Neural progenitor cell (in vitro differentiated cells): Measurements from ENCODE around the gene ZNF8.

ENCODE experiments used
- EZH2 ChIP-seq: fragments of 200-600 bp; sonication (generic); IDR thresholded peaks from 2 replicates; pipeline ENCODE4 v1.6.1; 2017; ENCODE audit warnings: antibody characterized with exemption, mild to moderate bottlenecking, moderate library complexity
- EZH2phosphoT487 ChIP-seq: fragments of 200-600 bp; sonication (generic); IDR thresholded peaks from 2 replicates; pipeline ENCODE4 v1.6.1; 2017; ENCODE audit warnings: antibody characterized with exemption
- TF ChIP-seq, protein P1 (sequence below): fragments of 200-600 bp; sonication (generic); IDR thresholded peaks from 2 replicates; pipeline ENCODE4 v1.5.1; 2017; ENCODE audit warnings: antibody characterized with exemption, mild to moderate bottlenecking

DNA sequence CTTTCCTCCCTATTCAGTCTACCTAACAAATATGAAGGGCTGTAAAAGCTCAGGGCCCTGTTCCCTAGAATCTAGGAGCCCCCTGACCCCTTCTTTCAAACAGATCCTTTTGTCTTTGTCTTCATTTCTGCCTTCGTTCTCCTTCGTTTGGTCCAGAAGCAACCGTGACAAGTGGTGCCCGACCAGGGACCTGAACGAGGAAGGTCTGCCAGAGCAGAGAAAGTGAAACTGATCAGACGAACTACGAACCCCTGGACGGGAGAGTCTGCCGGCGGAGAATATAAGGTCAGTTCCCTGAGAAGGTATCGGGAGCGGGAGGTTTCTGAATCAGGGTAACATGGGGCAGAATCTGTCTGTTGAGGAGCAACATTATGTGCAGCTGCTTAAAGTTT lies 27.2 kb downstream of the ZNF8 start:
- TF ChIP-seq EZH2 (no peak), EZH2phosphoT487 (no peak)
- TF ChIP-seq, protein P1, sequence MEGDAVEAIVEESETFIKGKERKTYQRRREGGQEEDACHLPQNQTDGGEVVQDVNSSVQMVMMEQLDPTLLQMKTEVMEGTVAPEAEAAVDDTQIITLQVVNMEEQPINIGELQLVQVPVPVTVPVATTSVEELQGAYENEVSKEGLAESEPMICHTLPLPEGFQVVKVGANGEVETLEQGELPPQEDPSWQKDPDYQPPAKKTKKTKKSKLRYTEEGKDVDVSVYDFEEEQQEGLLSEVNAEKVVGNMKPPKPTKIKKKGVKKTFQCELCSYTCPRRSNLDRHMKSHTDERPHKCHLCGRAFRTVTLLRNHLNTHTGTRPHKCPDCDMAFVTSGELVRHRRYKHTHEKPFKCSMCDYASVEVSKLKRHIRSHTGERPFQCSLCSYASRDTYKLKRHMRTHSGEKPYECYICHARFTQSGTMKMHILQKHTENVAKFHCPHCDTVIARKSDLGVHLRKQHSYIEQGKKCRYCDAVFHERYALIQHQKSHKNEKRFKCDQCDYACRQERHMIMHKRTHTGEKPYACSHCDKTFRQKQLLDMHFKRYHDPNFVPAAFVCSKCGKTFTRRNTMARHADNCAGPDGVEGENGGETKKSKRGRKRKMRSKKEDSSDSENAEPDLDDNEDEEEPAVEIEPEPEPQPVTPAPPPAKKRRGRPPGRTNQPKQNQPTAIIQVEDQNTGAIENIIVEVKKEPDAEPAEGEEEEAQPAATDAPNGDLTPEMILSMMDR: no peak
